Loucy (cell line): ENCODE measurements around the gene PROSER2.

ENCODE experiments used
- H2AFZ ChIP-seq: fragments of 200-600 bp; sonication (generic); 2 replicates; pipeline ENCODE4 v1.6.0; 2016; ENCODE audit warnings: antibody characterized with exemption, mild to moderate bottlenecking, low read length, moderate library complexity
- H3F3A ChIP-seq: fragments of 200-600 bp; 2 replicates; pipeline ENCODE4 v1.6.0; 2016; ENCODE audit warnings: antibody characterized with exemption, low read depth, mild to moderate bottlenecking
- H3K27me3 ChIP-seq: fragments of 200-600 bp; sonication (generic); 2 replicates; pipeline ENCODE4 v1.6.1; 2014; ENCODE audit warnings: low read length, mild to moderate bottlenecking; ENCODE audit not compliant: insufficient read depth, poor library complexity, severe bottlenecking
- H3K36me3 ChIP-seq: fragments of 200-600 bp; sonication (generic); 2 replicates; pipeline ENCODE4 v1.6.1; 2016; ENCODE audit warnings: low read length; ENCODE audit not compliant: insufficient read depth
- H3K4me1 ChIP-seq: fragments of 200-600 bp; sonication (generic); 2 replicates; pipeline ENCODE4 v1.5.1; 2014; ENCODE audit warnings: low read length, mild to moderate bottlenecking; ENCODE audit not compliant: insufficient read depth, poor library complexity, severe bottlenecking
- H3K4me2 ChIP-seq: fragments of 200-600 bp; sonication (generic); 2 replicates; pipeline ENCODE4 v1.6.0; 2014; ENCODE audit warnings: antibody characterized with exemption, low read length, low read depth, mild to moderate bottlenecking; ENCODE audit not compliant: poor library complexity, severe bottlenecking
- H3K4me3 ChIP-seq: fragments of 200-600 bp; sonication (generic); 2 replicates; pipeline ENCODE4 v1.5.1; 2014; ENCODE audit warnings: low read length, mild to moderate bottlenecking, mixed read lengths; ENCODE audit not compliant: poor library complexity, severe bottlenecking
- H3K79me2 ChIP-seq: fragments of 200-600 bp; sonication (generic); 2 replicates; pipeline ENCODE4 v1.6.1; 2014; ENCODE audit warnings: low read length; ENCODE audit not compliant: insufficient read depth
- H3K9ac ChIP-seq: fragments of 200-600 bp; sonication (generic); 2 replicates; pipeline ENCODE4 v1.6.0; 2014; ENCODE audit warnings: mild to moderate bottlenecking, low read depth, low read length, moderate library complexity; ENCODE audit not compliant: poor library complexity, severe bottlenecking
- H3K9me2 ChIP-seq: fragments of 200-600 bp; sonication (generic); replicated peaks from 2 replicates; pipeline ENCODE4 v1.6.1; 2016; ENCODE audit warnings: low read depth, low read length, mixed read lengths
- H3K9me3 ChIP-seq: fragments of 200-600 bp; sonication (generic); 2 replicates; pipeline ENCODE4 v1.6.1; 2014; ENCODE audit warnings: mild to moderate bottlenecking, antibody characterized with exemption, low read length, low read depth; ENCODE audit not compliant: insufficient read depth
- H4K20me1 ChIP-seq: fragments of 200-600 bp; sonication (generic); 2 replicates; pipeline ENCODE4 v1.6.0; 2014; ENCODE audit warnings: antibody characterized with exemption, low read length, mild to moderate bottlenecking; ENCODE audit not compliant: insufficient read depth, poor library complexity, severe bottlenecking
- EZH2phosphoT487 ChIP-seq: fragments of 200-600 bp; IDR thresholded peaks from 2 replicates; pipeline ENCODE4 v1.6.1; 2018; ENCODE audit warnings: antibody characterized with exemption, mild to moderate bottlenecking, moderate library complexity, borderline replicate concordance
- TF ChIP-seq, protein P1 (sequence below): fragments of 200-600 bp; sonication (generic); conservative IDR thresholded peaks from 2 replicates; pipeline ENCODE4 v1.5.1; 2014; ENCODE audit warnings: mild to moderate bottlenecking, antibody characterized with exemption, low read length

The PROSER2 gene

DNA sequence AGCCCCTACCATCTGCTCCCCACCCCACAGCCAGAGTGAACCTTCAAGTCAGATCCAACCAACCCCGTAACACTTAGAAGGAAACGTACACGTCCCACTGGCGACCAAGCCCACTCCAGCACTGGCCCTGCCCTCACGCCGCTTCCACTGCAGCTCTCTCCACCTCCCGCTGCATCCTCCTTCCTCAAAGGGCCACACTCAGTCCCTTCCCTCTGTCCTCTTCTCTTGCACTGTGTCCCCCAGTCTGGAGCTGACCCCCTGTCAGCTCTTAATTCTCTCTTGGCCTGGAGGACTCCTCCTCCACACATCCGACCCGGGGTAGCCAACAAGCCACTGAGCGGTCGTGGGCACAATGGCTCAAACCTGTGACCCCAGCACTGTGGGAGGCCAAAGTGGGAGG, 85.8 kb downstream of the PROSER2 start:
- Histone ChIP-seq H3K9me3 (no peaks in the 10 kb centered on the region), H3K79me2 (no peaks in the 10 kb centered on the region), H3K9me2 (no peaks in the 10 kb centered on the region), H3K4me1 (peaks cover 8% of the 10 kb centered on the region), H3K36me3 (no peaks in the 10 kb centered on the region), H3K9ac (no peak overlapping the region), H2AFZ (no peak overlapping the region), H3F3A (no peaks in the 10 kb centered on the region), H3K4me3 (no peak overlapping the region), H3K27me3 (no peaks in the 10 kb centered on the region), H3K4me2 (no peak overlapping the region), H4K20me1 (no peaks in the 10 kb centered on the region)
- TF ChIP-seq EZH2phosphoT487: no peak
- TF ChIP-seq, protein P1, sequence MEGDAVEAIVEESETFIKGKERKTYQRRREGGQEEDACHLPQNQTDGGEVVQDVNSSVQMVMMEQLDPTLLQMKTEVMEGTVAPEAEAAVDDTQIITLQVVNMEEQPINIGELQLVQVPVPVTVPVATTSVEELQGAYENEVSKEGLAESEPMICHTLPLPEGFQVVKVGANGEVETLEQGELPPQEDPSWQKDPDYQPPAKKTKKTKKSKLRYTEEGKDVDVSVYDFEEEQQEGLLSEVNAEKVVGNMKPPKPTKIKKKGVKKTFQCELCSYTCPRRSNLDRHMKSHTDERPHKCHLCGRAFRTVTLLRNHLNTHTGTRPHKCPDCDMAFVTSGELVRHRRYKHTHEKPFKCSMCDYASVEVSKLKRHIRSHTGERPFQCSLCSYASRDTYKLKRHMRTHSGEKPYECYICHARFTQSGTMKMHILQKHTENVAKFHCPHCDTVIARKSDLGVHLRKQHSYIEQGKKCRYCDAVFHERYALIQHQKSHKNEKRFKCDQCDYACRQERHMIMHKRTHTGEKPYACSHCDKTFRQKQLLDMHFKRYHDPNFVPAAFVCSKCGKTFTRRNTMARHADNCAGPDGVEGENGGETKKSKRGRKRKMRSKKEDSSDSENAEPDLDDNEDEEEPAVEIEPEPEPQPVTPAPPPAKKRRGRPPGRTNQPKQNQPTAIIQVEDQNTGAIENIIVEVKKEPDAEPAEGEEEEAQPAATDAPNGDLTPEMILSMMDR: no peak

DNA sequence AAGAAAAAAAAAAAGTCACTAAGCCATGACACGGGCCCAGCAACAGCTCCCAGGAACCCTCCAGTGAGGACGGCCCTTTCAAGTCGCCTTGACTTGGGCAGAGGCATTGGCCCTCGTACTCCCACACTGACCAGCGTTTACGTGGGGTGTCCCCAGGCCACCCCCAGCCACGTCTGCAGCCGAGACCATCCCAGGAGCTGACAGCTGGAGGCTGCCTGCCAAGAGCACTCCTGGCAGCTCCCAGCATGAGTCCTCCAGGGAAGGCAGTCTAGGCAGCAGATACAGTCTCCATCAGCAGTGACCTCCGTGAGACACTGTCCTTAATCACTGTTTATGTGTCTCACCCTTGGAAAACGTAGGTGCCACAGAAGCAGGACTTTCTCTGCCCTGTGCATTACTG, 86.5 kb downstream of the PROSER2 start:
- Histone ChIP-seq H3K36me3 (no peaks in the 10 kb centered on the region), H4K20me1 (no peaks in the 10 kb centered on the region), H3K27me3 (no peaks in the 10 kb centered on the region), H3K4me3 (no peak overlapping the region), H3K9ac (no peak overlapping the region), H2AFZ (no peak overlapping the region), H3K79me2 (no peaks in the 10 kb centered on the region), H3K9me2 (no peaks in the 10 kb centered on the region), H3K4me2 (no peak overlapping the region), H3K4me1 (peaks cover 8% of the 10 kb centered on the region), H3K9me3 (no peaks in the 10 kb centered on the region), H3F3A (no peaks in the 10 kb centered on the region)
- TF ChIP-seq, protein P1: no peak
- TF ChIP-seq EZH2phosphoT487: no peak

DNA sequence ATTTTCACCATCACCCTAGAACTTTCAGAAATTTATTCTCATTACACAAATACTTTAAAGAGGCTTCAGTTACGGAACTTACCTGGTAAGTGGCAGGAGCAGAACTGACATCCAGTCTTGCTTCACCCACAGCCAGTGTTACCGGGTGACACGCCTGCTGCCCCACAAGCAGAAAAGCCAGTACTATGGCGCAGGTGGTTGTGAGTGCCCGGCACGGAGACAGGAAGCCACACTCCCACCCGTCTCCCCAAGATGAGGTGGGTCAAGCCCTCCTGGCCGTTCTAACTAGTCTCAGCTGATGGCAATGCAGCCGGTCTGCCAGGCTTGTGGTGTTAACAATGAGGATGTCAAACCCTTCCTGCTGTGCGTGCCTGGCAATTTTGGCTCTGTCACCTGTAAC, 86.9 kb downstream of the PROSER2 start:
- Histone ChIP-seq H3K27me3 (no peaks in the 10 kb centered on the region), H3K4me1 (peaks cover 8% of the 10 kb centered on the region), H3K9ac (no peak overlapping the region), H3K4me2 (no peak overlapping the region), H3F3A (no peaks in the 10 kb centered on the region), H2AFZ (no peak overlapping the region), H3K79me2 (no peaks in the 10 kb centered on the region), H3K36me3 (no peaks in the 10 kb centered on the region), H3K4me3 (no peak overlapping the region), H3K9me2 (no peaks in the 10 kb centered on the region), H3K9me3 (no peaks in the 10 kb centered on the region), H4K20me1 (no peaks in the 10 kb centered on the region)
- TF ChIP-seq, protein P1: no peak
- TF ChIP-seq EZH2phosphoT487: no peak
